KMS-11 (cell line): ENCODE results near the gene GYS2.

Source experiments
- H2AFZ ChIP-seq: fragments of 200-600 bp; sonication (generic); 2 replicates; pipeline ENCODE4 v1.6.1; 2016; ENCODE audit warnings: antibody characterized with exemption, mixed run types, low read depth
- H3K27ac ChIP-seq: fragments of 200-600 bp; sonication (generic); 2 replicates; pipeline ENCODE4 v1.6.1; 2016; ENCODE audit warnings: mild to moderate bottlenecking, mixed run types
- H3K27me3 ChIP-seq: fragments of 200-600 bp; sonication (generic); 2 replicates; pipeline ENCODE4 v1.6.1; 2017; ENCODE audit warnings: mild to moderate bottlenecking, low read depth, mixed run types, moderate library complexity; ENCODE audit not compliant: insufficient read depth
- H3K36me3 ChIP-seq: fragments of 200-600 bp; sonication (generic); 2 replicates; pipeline ENCODE4 v1.6.1; 2017; ENCODE audit warnings: mild to moderate bottlenecking, mixed run types; ENCODE audit not compliant: insufficient read depth
- H3K4me1 ChIP-seq: fragments of 200-600 bp; sonication (generic); 2 replicates; pipeline ENCODE4 v1.6.1; 2016; ENCODE audit warnings: mild to moderate bottlenecking, low read depth, mixed run types; ENCODE audit not compliant: poor library complexity, severe bottlenecking
- H3K4me2 ChIP-seq: fragments of 200-600 bp; sonication (generic); 2 replicates; pipeline ENCODE4 v1.7.0; 2016; ENCODE audit warnings: mild to moderate bottlenecking, mixed run types
- H3K4me3 ChIP-seq: fragments of 200-600 bp; sonication (generic); IDR thresholded peaks from 2 replicates; pipeline ENCODE4 v1.6.1; 2017; ENCODE audit warnings: low read depth, low read length, mixed read lengths; ENCODE audit not compliant: insufficient read depth
- H3K79me2 ChIP-seq: fragments of 200-600 bp; sonication (generic); 2 replicates; pipeline ENCODE4 v1.6.1; 2016; ENCODE audit warnings: low read depth, mixed run types; ENCODE audit not compliant: insufficient read depth
- H3K9ac ChIP-seq: fragments of 200-600 bp; sonication (generic); 2 replicates; pipeline ENCODE4 v1.6.1; 2016; ENCODE audit warnings: mild to moderate bottlenecking, mixed run types
- H4K20me1 ChIP-seq: fragments of 200-600 bp; sonication (generic); 2 replicates; pipeline ENCODE4 v1.6.1; 2016; ENCODE audit warnings: mild to moderate bottlenecking, mixed run types; ENCODE audit not compliant: insufficient read depth
- TF ChIP-seq, protein P1 (sequence below): fragments of 200-600 bp; sonication (generic); conservative IDR thresholded peaks from 2 replicates; pipeline ENCODE4 v1.6.1; 2017; ENCODE audit warnings: low read depth, mild to moderate bottlenecking, antibody characterized with exemption, low read length, moderate library complexity, mixed read lengths

GYS2 gene

DNA sequence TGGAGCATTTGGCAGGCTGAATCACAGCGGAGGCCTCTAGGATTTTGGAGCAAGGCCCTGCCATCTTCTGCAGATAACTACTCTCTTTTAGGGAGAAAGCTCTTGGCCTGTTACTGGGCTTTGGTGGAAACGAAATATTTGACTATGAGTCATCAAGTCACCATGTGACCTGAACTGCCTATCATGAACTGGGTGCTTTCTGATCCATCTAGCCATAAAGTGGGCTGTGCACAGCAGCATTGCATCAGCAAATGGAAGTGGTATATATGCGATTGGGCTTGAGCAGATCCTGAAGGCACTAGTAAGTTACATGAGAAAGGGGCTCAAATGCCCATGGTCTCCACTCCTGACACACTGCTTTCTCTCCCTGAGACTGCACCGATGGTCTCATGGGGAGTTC, 21.1 kb downstream of the GYS2 start:
- no peaks in the 10 kb centered on the region for H3K36me3 ChIP-seq
- no peaks in the 10 kb centered on the region for H4K20me1 ChIP-seq
- no peak overlapping the region for H2AFZ ChIP-seq
- no peaks in the 10 kb centered on the region for H3K27me3 ChIP-seq
- H3K4me3 ChIP-seq, result no peak overlapping the region
- H3K4me1 ChIP-seq, result no peaks in the 10 kb centered on the region
- H3K9ac ChIP-seq, result no peak overlapping the region
- no peak overlapping the region for H3K27ac ChIP-seq
- H3K4me2 ChIP-seq, result no peak overlapping the region
- no peaks in the 10 kb centered on the region for H3K79me2 ChIP-seq
- TF ChIP-seq, protein P1, sequence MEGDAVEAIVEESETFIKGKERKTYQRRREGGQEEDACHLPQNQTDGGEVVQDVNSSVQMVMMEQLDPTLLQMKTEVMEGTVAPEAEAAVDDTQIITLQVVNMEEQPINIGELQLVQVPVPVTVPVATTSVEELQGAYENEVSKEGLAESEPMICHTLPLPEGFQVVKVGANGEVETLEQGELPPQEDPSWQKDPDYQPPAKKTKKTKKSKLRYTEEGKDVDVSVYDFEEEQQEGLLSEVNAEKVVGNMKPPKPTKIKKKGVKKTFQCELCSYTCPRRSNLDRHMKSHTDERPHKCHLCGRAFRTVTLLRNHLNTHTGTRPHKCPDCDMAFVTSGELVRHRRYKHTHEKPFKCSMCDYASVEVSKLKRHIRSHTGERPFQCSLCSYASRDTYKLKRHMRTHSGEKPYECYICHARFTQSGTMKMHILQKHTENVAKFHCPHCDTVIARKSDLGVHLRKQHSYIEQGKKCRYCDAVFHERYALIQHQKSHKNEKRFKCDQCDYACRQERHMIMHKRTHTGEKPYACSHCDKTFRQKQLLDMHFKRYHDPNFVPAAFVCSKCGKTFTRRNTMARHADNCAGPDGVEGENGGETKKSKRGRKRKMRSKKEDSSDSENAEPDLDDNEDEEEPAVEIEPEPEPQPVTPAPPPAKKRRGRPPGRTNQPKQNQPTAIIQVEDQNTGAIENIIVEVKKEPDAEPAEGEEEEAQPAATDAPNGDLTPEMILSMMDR, result no peak

DNA sequence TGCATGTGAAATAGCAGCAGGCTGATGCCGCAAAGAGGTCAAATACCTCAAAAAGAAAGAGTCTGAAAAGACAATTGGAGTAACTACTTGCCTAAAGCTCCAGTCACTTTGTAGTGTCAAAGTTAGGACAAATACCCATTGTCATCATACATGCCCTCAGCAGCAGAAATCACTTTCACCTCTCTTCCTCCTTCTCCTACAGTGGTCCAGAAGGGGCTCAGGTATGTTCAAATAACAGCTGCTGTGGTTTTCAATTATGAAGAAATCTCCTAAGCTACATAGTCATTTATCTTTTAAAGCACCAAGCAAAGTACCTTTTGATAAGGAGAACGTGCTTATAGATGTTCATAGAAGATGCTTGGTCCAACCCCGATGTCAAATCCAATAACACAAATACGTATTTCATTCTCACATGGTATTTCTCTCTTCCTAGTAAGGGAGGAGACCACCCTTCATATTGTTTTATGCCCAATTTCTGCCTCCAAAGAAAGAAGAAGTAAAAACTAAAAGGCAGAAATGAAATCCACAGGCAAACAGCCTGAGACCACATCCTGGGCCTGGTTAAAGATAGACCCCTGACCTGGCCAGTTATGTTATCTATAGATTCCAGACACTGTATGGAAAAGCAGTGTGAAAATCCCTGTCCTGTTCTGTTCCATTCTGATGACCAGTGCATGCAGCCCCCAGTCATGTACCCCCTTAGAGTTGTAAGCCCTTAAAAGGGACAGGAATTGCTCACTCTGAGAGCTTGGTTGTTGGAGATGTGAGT, 23.7 kb downstream of the GYS2 start:
- H3K36me3 ChIP-seq, result no peaks in the 10 kb centered on the region
- TF ChIP-seq, protein P1, result no peak
- H3K27me3 ChIP-seq, result no peaks in the 10 kb centered on the region
- no peak overlapping the region for H3K9ac ChIP-seq
- no peak overlapping the region for H2AFZ ChIP-seq
- H3K4me3 ChIP-seq, result no peak overlapping the region
- no peaks in the 10 kb centered on the region for H4K20me1 ChIP-seq
- H3K79me2 ChIP-seq, result no peaks in the 10 kb centered on the region
- no peak overlapping the region for H3K27ac ChIP-seq
- H3K4me1 ChIP-seq, result no peaks in the 10 kb centered on the region
- no peak overlapping the region for H3K4me2 ChIP-seq

DNA sequence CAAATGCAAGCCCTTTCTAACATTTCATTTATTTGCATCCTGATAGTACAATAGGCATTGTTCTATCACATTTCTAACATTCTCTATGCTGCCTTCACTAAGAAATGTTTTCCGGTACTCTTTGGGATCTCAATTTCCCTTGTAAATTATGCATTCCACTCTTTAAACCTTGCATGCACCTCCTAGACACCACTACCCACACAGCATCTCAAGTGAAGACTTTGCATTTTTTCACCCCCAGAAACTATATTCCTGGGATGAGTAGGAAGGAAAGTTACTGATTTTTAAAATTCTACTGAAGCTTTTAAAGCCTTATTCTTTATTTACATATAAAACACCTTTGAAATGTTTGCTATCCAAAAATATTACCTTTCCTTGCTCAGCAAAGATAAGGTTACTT, 27.1 kb downstream of the GYS2 start:
- no peaks in the 10 kb centered on the region for H3K4me1 ChIP-seq
- H3K4me3 ChIP-seq, result no peak overlapping the region
- no peak overlapping the region for H3K27ac ChIP-seq
- no peak overlapping the region for H3K4me2 ChIP-seq
- no peak overlapping the region for H2AFZ ChIP-seq
- no peaks in the 10 kb centered on the region for H3K27me3 ChIP-seq
- TF ChIP-seq, protein P1, result no peak
- H3K36me3 ChIP-seq, result no peaks in the 10 kb centered on the region
- H3K79me2 ChIP-seq, result no peaks in the 10 kb centered on the region
- no peak overlapping the region for H3K9ac ChIP-seq
- no peaks in the 10 kb centered on the region for H4K20me1 ChIP-seq

DNA sequence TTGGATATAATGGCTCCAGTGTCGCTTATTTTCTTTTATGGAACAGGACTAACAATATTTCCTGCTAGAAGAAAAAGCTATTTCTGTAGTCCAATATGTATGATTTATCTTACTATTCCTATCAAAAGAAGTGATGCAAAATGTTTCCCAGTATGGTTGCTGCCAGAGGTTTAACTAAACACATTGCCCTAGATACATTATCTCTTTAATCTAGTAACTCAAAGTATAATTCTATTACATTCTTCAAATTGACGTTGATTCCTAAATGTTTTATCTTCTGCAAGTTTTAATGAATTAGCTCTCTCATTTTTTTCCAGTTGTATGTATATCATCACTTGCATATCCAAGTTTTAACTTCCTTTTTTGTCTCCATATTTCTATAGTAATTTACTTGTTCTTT, 28.2 kb downstream of the GYS2 start:
- H3K36me3 ChIP-seq, result no peaks in the 10 kb centered on the region
- no peak overlapping the region for H3K27ac ChIP-seq
- H3K27me3 ChIP-seq, result no peaks in the 10 kb centered on the region
- no peak overlapping the region for H3K9ac ChIP-seq
- H3K4me1 ChIP-seq, result no peaks in the 10 kb centered on the region
- TF ChIP-seq, protein P1, result no peak
- H3K4me3 ChIP-seq, result no peak overlapping the region
- no peaks in the 10 kb centered on the region for H3K79me2 ChIP-seq
- no peak overlapping the region for H3K4me2 ChIP-seq
- H2AFZ ChIP-seq, result no peak overlapping the region
- no peaks in the 10 kb centered on the region for H4K20me1 ChIP-seq
